ENCODE results near the gene TFCP2L1.
A peak's percentile ranks its signal among the peaks of the same experiment; 100 is the strongest.
"Not testable (repeated sequence)": the region's sequence is repeated elsewhere in the genome, so short reads cannot be mapped to it uniquely, and the experiment has no call there.

TFCP2L1 gene

DNA sequence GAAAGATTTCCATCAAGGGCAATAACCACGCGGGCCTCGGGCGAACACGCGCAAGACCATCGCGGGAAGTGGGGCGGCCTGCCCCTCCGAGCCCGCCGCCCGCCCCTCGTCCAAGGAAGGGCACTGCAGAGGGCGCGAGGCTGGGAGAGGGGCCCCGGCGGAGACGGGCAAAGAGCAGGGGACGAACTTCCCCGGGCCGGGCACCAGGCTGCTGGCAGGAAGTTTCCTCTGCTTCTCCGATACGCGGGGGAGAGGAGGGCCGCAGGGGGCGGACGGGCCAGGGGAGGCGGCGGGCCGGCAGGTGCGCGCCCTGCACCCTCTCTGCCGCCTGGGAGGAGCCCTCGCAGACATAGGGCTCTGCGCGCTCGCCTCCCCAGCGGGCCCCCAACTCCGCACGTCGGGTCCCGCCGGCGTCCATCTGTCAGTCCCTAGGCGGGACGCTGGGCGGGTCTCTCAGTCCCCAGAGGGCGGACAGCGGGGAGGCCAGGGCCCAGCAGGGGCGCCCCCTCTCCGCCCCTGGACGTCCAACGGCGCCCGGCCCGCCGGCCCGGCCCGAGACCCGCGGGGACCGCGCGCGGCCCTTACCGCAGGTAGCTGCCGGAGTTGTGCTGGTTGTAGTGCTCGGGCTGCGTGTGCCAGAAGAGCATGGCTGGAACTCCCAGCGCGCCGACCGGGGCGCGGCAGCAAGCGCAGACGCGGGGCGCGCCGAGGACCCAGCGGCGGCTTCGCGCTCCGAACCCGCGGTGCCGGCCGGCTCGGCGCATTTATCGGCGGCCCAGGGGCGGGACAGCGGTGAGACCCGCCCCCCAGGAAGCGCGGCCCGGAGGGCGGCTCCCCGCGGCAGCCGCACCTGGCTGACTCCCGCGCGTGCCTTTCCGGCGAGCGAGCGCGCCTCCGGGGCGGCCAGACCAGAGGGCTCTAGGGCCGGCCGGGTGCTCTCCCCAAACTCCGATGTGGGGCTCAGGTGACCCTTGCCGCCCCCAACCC lies at the start of gene TFCP2L1:
Gene TFCP2L1 (minus strand): TSS at position 740 of the 987 bp plus-strand sequence. CDS start 93 bp downstream, at position 647.
- DNase-seq: no peak

DNA sequence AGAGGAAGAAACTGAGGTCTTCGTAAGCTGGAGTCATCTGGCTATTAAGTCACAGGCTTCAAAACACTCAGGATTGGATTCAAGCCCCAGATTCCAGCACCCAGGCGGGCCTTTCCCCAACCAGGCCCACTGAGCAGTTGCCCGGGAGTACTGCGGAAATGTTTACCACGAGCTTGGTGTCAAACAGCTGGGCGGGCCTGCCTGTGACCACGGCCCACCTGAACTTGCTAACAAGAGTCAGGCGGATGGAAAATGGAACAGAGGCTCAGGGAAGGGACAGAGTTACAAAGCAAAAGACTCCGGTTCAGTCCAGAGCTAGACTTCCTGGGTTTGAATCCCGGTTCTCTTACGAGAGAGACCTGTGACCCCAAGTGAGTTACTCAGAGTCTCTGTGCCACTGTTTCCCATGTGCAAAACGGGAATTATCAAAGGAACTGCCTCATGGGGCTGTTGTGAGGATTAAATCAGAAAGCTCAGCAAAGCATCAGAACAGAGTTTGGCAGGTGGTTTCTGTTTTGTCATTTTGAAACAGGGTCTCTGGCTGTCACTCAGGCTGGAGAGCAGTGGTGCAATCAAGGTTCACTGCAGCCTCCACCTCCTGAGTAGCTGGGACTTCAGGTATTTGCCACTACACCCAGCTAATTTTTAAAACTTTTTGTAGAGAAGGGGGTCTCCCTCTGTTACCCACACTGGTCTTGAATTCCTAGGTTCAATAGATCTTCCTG lies 49.0 kb upstream of the TFCP2L1 start:
- no peak for DNase-seq

DNA sequence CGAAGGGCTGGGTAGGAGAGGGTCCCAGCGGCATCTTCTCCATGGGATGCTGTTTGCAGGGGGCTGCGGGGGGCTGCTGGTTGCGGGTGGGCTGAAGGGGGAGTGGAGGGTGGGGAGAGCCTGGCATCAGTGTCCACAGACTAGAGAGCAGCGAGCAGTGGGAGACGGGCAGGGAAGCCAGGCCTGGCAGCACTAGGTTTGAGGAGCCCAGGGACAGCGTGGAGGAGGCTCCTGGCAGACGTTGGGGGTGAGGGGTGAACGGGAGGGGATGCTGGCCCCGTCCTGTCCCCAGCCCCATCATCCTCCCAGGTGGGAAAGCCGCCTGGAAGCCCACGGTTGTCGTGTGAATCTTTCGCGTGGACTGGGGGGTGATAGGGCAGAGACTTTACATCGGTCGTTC lies 48.2 kb upstream of the TFCP2L1 start:
- no peak for DNase-seq

DNA sequence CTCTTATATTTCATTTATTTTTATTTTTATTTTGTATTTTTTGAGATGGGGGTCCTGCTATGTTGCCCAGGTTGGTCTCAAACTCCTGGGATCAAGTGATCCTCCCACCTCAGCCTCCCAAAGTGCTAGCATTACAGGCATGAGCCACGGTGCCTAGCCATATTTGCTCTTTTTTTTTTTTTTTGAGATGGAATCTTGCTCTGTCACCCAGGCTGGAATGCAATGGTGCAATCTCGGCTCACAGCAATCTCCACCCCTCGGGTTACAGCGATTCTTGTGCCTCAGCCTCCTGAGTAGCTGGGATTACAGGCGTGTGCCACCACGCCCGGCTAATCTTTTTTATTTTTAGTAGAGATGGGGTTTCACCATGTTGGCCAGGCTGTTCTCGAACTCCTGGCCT lies 46.3 kb upstream of the TFCP2L1 start:
- DNase-seq: not testable (repeated sequence)

- no peak for DNase-seq
Measured at GRCh38 chr2:121330921-121331320, 45.9 kb upstream of the TFCP2L1 start.

GRCh38 chr2:121329786-121330185 lies 44.8 kb upstream of the TFCP2L1 start:
- DNase-seq: no peak

DNA sequence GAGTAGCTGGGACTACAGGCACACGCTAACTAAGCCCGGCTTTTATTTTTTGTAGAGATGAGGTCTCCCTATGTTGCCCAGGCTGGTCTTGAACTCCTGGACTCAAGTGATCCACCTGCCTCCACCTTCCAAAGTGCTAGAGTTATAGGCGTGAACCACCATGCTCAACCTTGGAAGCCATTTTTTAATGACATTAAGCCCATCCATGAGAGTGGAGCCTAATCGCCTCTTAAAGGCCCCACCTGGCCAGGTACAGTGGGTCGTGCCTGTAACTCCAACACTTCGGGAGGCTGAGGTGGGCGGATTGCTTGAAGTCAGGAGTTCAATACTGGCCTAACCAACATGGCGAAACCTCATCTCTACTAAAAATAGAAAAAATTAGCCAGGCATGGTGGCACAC lies 41.6 kb upstream of the TFCP2L1 start:
- no peak for DNase-seq

DNA sequence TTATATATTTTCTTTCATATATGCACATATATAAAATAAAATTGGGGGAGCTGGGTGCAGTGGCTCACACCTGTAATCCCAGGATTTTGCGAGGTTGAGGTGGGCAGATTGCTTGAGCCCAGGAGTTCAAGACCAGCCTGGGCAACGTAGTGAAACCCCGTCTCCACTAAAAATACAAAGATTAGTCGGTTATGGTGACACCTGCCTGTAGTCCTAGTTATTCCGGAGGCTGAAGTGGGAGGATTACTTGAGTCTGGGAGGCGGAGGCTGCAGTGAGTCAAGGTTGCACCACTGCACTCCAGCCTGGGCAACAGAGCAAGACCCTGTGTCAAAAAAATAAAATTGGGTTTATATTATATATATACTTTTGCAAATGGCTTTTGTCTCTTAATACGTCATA lies 39.6 kb upstream of the TFCP2L1 start:
- no peak for DNase-seq

DNA sequence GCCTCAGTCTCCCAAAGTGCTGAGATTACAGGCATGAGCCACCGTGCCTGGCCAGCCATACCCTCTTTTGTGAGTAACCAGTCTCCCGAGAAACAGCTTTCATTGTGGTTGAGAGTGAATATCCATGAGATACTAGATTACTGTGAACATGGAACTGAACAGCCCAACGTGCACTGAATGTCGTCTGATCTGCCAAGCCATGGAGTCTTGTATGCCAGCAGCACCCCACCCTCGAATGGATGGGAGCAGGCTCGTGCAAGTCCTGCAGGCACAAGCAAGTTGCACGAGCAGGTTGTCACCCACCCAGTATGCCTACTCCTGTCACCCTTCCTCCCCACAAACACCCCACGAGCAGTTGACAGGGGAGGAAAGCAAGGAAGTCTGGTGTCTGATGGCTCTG lies 36.5 kb upstream of the TFCP2L1 start:
- DNase-seq: no peak

- DNase-seq: no peak
Measured at GRCh38 chr2:121319941-121320340, 34.9 kb upstream of the TFCP2L1 start.

DNA sequence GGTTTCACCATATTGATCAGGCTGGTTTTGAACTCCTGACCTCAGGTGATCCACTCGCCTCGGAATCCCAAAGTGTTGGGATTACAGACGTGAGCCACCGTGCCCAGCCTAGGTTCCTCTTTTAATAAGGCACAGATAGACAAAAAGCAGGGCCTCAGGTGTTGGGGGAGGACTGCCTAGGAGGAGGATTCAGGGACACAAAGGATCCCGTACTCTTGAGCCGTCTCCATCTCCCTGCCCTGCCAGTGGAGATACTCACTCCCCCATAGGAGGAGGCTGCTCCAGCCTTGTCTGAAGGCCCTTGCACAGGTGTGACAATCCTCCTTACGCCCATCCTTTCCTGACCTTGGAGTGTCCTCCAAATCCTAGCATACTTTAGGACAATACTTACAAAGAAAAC lies 32.0 kb upstream of the TFCP2L1 start:
- DNase-seq: no peak

- not testable (repeated sequence) for DNase-seq
Measured at GRCh38 chr2:121313701-121314100, 28.7 kb upstream of the TFCP2L1 start.

- DNase-seq: no peak
Measured at GRCh38 chr2:121309801-121310200, 24.8 kb upstream of the TFCP2L1 start.

DNA sequence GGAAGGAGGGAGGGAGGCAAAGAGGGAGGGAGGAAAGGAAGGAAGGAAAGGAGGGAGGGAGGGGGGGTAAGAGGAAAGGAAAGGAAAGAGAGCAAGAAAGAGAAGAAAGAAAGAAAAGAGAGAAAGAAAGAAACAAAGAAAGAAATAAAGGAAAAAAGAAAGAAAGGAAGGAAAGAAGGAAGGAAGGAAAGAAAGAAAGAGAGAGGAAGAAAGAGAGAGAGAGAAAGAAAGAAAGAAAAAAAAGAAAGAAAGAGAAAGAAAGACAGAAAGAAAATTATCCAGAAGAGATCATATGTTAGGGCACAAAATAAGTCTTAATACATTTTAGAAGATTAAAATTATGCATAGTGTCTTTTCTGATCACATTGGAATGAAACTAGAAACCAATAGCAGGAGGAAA lies 24.3 kb upstream of the TFCP2L1 start:
- DNase-seq: no peak

- DNase-seq: no peak
Measured at GRCh38 chr2:121307048-121307447, 22.0 kb upstream of the TFCP2L1 start.

- DNase-seq: no peak
Measured at GRCh38 chr2:121304941-121305340, 19.9 kb upstream of the TFCP2L1 start.

- no peak for DNase-seq
Measured at GRCh38 chr2:121303531-121304263, 18.7 kb upstream of the TFCP2L1 start.

- DNase-seq: not testable (repeated sequence)
Measured at GRCh38 chr2:121301190-121301589, 16.2 kb upstream of the TFCP2L1 start.

- no peak for DNase-seq
Measured at GRCh38 chr2:121298476-121298875, 13.5 kb upstream of the TFCP2L1 start.

DNA sequence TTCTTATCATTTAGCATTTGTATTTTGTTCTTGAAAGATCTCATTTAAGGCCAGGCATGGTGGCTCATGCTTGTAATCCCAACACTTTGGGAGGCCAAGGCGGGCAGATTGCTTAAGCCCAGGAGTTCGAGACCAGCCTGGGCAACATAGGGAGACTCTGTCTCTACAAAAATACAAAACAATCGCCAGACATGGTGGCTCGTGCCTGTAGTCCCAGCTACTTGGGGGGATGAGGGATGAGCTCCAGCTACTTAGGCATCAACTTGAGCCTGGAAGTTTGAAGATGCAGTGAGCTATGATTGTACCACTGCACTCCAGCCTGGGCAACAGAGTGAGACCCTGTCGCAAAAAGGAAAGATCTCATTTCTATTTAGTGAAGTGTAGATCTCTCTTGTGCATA lies 12.9 kb upstream of the TFCP2L1 start:
- not testable (repeated sequence) for DNase-seq

- DNase-seq: peak; percentile 5
Measured at GRCh38 chr2:121297217-121297830, 12.3 kb upstream of the TFCP2L1 start.

DNA sequence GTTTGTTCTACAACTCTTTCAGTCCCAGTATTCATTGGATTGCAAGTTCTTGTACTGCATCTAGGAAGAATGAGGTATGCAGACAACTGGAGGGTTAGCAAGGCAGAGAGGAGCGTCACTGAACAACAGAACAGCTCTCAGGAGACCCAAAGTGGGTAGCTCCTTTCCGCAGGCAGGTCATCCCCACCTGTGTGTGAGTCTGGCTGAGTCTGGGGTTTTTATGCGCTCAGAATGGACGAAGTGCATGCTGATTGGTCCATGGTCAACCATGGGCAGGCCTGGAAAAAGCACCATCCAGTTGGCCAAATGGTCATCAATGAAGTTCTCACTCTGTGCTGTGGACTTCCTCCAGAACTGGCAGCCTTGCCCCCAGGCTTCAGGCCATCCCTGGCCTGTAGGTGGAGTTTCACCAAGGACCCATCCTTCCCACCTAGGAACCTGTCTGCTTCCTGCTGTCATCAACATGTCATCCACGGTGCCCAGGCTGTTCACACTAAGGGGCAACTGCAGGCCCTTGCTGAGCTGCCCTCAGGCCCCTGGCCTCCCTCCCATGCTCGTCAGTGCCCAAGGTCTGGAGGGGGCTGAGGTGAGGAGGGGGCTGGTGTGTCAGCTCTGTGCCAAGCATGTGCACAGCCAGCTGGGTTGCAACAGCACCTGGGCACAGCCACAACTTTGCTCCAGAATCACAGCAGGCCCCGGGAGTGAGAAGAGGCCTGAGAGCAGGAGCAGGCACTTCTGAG lies 11.1 kb upstream of the TFCP2L1 start:
- no peak for DNase-seq

All from fibroblast of upper back skin (primary cell).